NCI-H2227 (cell line): ENCODE data around the gene SGO2.
"Not testable (repeated sequence)": the region's sequence is repeated elsewhere in the genome, so short reads cannot be mapped to it uniquely, and the experiment has no call there.

Experiments used
- DNase-seq: peaks from one replicate; lab custom pipeline; 2025; ENCODE audit not compliant: unreplicated experiment; lab: John Stamatoyannopoulos, UW

Gene SGO2

GRCh38 chr2:200523604-200524003 lies 2.4 kb upstream of the SGO2 start:
- no peak for DNase-seq

GRCh38 chr2:200525066-200525465 lies 941 bp upstream of the SGO2 start:
- no peak for DNase-seq

- DNase-seq = no peak
Measured at GRCh38 chr2:200525551-200525881, 491 bp upstream of the SGO2 start.

- no peak for DNase-seq
Measured at GRCh38 chr2:200528228-200528627, 2.2 kb downstream of the SGO2 start.

- no peak for DNase-seq
Measured at GRCh38 chr2:200533754-200534153, 7.7 kb downstream of the SGO2 start.

GRCh38 chr2:200534572-200534971 lies 8.6 kb downstream of the SGO2 start:
- DNase-seq = no peak

- DNase-seq = no peak
Measured at GRCh38 chr2:200538139-200538538, 12.1 kb downstream of the SGO2 start.

GRCh38 chr2:200540793-200541192 lies 14.8 kb downstream of the SGO2 start:
- DNase-seq = no peak

- DNase-seq = not testable (repeated sequence)
Measured at GRCh38 chr2:200566596-200566995, 40.6 kb downstream of the SGO2 start.

- no peak for DNase-seq
Measured at GRCh38 chr2:200567932-200568331, 41.9 kb downstream of the SGO2 start.

GRCh38 chr2:200575957-200576356 lies 50.0 kb downstream of the SGO2 start:
- peak; percentile 22 for DNase-seq

- no peak for DNase-seq
Measured at GRCh38 chr2:200577027-200577426, 51.0 kb downstream of the SGO2 start.

- DNase-seq = peak; percentile 8
Measured at GRCh38 chr2:200578778-200579177, 52.8 kb downstream of the SGO2 start.

GRCh38 chr2:200584639-200585038 lies 58.6 kb downstream of the SGO2 start:
- no peak for DNase-seq

- DNase-seq = no peak
Measured at GRCh38 chr2:200585340-200585729, 59.3 kb downstream of the SGO2 start.

- DNase-seq = peak; percentile 80
Measured at GRCh38 chr2:200585730-200586643, 60.0 kb downstream of the SGO2 start, which contains the start of gene AOX1. TSS of gene AOX1 (plus strand) at chr2:200586014. CDS start at chr2:200586109, 95 bp downstream.

- DNase-seq = no peak
Measured at GRCh38 chr2:200586644-200586975, 60.6 kb downstream of the SGO2 start.

- no peak for DNase-seq
Measured at GRCh38 chr2:200587007-200587616, 61.1 kb downstream of the SGO2 start.

- no peak for DNase-seq
Measured at GRCh38 chr2:200588076-200588678, 62.2 kb downstream of the SGO2 start.

GRCh38 chr2:200590090-200590489 lies 64.1 kb downstream of the SGO2 start:
- DNase-seq = no peak

- DNase-seq = no peak
Measured at GRCh38 chr2:200591308-200591707, 65.3 kb downstream of the SGO2 start.

GRCh38 chr2:200592406-200593075 lies 66.5 kb downstream of the SGO2 start:
- DNase-seq = no peak
